Endometrial microvascular endothelial cells (primary cell): ENCODE measurements around the gene XYLB. TPM values are rescaled to one million over a fixed set of nuclear protein-coding genes. Genes with fewer than 3 reads are reported as not detected.

Experiments used
- in situ Hi-C: cut with HindIII; loops from 2 replicates; pipeline ENCODE4 v1.10.0; 2017; ENCODE audit warnings: low sequenced_read_pairs, low pct_unique_long_range_greater_than_20kb; ENCODE audit errors: inconsistent ontology term
- total RNA-seq: library from RNA; depleted of rRNA; stranded (reverse); fragments of >200 nt; gene quantifications from one replicate; pipeline ENCODE4 v1.2.3, GENCODE V29; 2015; ENCODE audit errors: inconsistent ontology term

The XYLB gene
- total RNA-seq, 1 donor from 2014 or later = 0.84 TPM

DNA sequence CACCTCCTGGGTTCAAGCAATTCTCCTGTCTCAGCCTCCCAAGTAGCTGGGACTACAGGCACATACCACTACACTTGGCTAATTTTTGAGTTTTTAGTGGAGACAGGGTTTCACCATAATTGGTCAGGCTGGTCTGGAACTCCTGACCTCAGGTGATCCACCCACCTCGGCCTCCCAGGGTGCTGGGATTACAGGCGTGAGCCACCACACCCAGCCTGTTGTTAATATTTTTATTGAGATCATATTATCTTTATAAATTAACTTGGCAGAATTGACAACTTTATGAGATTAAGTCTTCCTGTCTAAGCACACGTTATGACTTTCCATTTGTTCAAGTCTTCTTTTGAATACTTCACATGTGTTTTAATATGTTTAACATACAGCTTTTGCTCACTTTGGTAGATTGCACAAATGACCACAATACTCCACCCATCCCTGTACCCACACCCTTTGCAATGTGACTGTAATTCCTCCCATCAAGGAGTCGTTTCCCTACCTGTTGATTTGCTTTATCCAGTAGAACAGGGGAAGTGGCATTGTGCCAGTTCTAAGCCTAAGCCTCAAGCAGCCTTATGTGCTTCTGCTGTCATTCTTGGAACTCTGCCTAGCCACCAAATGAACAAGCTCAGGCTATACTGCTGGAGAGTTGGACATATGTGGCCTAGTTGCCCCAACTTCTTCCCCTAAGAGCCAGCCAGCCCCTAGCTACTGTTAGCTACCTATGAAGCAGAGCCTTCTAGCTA, 8.2 kb downstream of the XYLB start:
- in situ Hi-C loops = no loop called here

GRCh38 chr3:38359038-38359437, 12.5 kb downstream of the XYLB start:
- in situ Hi-C loops = no loop called here

DNA sequence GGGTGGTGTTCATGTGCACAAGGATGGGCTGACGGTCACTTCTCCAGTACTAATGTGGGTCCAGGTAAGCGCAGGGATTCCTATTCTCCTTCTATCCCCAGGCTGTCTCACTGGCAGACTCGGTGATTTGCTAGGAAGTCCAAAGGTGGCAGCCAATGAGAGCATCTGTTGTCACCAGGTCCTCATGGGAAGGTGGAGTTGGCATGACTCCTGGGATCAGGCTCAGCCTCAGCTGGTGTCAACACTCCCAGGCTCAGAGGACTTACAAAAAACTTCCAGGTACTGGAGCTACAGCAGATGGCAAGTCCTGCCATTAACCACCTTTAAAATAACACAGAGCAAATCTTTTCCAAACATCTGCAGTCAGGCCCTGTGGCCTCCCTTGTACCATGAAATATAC, 13.8 kb downstream of the XYLB start:
- in situ Hi-C loops = no loop called here

GRCh38 chr3:38361496-38361895, 14.9 kb downstream of the XYLB start:
- in situ Hi-C loops = no loop called here

GRCh38 chr3:38362825-38363224, 16.2 kb downstream of the XYLB start:
- in situ Hi-C loops = no loop called here

DNA sequence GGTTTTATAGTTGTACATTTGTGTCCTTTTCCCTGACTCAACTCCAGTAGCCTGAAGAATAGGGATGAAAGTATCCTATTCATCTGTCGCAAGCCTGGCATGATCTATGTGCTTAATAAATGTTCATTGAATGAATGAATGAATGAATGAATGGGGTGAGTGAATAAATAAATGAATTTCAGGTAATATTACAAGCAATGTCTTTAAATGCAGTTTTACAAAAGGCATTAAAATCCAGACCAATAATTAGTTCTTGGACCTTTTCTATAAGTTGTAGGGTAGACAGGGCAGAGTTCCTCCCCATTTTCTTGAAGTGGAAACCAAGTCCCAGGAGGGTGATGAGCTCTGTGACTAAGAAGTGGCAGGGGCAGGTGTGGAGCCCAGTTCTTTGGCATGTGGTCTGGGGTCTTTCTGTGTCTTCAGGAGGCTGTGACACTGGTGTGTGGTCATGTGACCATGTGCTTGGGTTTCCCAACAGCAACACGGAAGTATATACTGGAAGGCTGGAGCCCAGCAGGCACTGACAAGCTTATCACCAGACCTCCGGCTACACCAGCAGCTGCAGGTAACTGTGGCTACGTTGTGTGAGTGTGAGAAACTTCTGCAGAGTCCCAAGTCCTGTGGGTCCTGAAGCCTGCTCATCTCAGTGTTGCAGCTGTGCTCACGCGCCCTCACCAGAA, 18.3 kb downstream of the XYLB start:
- in situ Hi-C loops = no loop called here

DNA sequence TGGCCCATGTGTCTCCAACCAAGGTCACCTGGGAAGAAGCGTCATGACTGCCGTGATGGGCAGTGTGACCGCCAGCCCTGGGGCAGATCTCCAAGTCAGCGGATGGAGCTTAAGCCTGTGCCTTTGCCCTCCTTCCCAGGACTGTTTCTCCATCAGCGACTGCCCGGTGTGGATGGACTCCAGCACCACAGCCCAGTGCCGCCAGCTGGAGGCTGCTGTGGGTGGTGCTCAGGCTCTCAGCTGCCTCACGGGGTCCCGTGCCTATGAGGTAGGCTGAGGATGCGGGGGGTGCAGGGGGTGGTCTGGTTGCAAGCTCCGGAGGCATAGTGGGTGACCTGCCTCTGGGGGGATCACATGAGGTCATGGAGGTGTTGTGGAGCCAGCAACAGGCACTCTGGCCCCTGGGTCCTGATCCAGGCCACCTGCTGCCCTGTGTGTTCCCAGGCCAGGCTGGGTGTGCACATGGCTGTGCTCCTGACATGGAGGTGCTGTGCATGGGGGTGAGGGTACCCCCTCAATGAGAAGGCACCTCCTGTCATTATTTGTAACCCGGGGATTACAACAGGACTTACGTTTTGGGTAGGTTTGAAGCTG, 19.0 kb downstream of the XYLB start:
- in situ Hi-C loops = no loop called here

DNA sequence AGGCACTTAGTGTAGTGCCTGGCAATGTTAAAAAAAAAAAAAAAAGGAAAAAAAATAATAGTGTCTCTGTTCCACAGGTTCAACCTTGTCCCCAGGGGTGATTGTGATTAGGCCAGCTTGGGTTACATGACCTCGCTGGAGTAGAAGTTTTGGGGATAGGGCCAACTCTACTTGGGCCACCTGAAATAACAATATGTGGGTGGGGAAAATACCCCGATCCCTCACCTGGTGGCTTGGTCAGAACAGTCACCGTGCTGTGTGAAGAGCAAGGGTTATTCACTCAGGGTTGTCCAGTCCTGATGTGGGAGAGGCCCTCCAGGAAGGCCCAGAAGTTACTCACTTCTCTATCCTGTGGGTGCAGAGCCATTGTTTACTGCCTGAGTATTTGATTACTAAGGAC, 19.5 kb downstream of the XYLB start:
- in situ Hi-C loops = no loop called here

- in situ Hi-C loops = no loop called here
Measured at GRCh38 chr3:38367779-38368178, 21.2 kb downstream of the XYLB start.

DNA sequence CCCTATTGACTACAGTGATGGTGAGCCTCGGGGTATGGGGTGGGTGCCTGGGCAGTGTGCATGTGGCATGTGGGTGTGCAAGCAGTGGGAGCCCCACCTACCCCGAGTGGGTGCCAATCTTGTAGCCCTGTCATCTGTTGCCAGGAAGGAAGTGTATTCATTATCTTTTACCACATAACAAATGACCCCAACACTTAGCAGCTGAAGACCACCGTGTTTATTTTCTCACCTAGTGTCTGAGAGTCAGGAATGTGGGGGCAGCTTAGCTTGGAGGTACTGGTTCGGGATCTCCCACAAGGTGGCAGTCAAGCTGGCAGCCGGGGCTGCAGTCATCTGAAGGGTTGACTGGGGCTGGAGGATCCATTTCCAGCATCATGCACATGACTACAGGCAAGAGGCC, 21.7 kb downstream of the XYLB start:
- in situ Hi-C loops = no loop called here

GRCh38 chr3:38369186-38369585, 22.6 kb downstream of the XYLB start:
- in situ Hi-C loops = no loop called here

- in situ Hi-C loops = no loop called here
Measured at GRCh38 chr3:38370149-38370548, 23.6 kb downstream of the XYLB start.

DNA sequence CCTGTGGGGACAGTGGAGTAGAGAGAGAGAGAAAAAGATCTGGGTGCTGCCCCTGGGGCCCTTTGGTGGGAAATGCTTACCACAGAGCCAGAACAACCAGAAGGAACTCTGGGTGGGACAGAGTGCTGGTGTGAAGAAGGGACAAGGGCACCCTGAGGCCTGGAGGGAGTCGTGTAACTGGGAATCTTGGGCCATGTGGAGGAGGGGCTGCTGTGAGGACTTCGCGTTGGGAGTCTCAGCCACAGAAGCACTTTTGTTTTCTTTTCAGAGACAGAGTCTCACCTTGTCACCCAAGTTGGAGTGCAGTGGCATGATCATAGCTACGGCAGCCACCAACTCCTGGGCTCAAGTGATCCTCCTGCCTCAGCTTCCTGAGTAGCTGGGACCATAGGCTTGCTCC, 24.3 kb downstream of the XYLB start:
- in situ Hi-C loops = no loop called here

DNA sequence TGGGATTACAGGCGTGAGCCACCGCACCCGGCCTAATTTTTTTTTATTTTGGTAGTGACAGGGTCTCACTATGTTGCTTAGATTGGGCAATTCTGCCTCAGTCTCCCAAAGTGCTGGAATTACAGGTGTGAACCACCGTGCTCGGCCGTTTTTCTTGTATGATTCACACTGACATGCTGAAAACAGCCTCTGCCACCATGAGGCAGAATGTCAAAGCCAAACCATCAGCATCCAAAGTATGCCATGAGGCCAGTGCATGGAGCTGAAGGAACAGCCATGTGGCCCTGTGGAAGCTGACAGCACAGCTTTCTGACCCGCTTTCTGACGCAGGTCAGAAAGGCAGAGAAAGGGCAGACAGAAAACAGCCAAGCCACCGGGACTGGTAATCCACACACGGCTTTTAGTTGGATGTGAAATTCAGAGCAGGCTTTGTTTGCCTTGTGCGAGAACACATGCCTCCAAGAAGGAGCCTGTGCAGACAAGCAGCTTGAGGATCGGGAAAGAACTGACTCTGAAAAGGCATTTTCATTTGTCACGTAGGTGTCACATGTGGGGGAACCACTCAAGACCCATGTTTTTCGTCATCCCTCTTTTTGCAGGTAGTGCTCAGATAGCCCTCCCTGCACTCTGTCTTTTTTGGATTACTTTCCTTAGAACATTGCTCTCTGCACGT, 25.1 kb downstream of the XYLB start:
- in situ Hi-C loops = no loop called here

- in situ Hi-C loops = no loop called here
Measured at GRCh38 chr3:38372214-38372601, 25.6 kb downstream of the XYLB start.

DNA sequence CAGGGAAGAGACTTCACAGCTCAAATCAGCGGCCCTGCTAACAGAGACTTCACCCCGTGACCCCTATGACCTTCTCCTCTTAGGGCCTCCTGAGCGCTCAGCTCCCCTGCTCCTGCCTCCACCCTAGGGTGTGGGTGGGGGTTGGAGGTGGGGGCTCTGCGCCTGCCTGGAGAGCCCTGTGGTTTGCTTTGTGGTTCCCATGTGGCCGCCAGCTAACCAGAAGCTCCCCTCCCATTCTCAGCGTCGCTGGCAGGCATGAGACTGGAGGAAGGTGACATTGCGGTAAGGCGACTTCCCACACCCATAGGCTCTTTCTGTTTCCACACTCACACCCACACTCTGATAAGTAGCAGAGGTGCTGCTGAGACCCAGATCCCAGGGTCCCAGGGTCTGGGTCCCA, 27.6 kb downstream of the XYLB start:
- in situ Hi-C loops = no loop called here

GRCh38 chr3:38375072-38375471, 28.5 kb downstream of the XYLB start:
- in situ Hi-C loops = no loop called here

DNA sequence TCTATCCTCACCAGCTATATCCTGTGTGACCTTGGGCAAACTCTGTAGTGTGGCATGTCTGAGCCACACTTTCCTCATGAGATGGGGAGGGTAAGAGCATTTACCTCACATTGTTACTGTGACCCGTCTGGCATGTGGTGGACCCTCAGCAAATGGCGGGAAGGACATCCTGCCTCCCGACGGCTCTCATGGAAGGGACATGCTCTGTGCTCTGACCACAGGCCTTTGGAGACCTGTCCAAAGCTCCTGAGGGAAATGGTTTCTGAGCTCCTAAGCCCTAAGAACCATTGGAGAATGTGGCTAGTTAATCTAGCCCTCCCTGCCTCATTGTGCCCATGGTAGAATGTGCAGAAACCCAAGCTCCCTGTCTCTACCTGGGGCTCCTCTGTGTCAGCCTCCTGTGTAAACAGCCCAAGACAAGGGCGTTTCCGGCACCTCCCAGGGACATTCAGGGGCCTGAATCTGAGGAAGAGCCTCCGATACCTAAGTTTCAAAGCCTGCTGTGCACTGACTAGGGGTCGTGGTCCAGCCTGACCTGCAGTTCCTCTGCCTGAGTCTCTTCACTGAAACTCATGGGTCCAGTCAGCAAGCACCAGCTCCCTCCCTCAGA, 29.0 kb downstream of the XYLB start:
- in situ Hi-C loops = no loop called here

GRCh38 chr3:38376098-38376816, 29.7 kb downstream of the XYLB start:
- in situ Hi-C loops = no loop called here
